ENCODE measurements around the gene ZCCHC9.
"Not testable (repeated sequence)": the region's sequence is repeated elsewhere in the genome, so short reads cannot be mapped to it uniquely, and the experiment has no call there.

The ZCCHC9 gene

DNA sequence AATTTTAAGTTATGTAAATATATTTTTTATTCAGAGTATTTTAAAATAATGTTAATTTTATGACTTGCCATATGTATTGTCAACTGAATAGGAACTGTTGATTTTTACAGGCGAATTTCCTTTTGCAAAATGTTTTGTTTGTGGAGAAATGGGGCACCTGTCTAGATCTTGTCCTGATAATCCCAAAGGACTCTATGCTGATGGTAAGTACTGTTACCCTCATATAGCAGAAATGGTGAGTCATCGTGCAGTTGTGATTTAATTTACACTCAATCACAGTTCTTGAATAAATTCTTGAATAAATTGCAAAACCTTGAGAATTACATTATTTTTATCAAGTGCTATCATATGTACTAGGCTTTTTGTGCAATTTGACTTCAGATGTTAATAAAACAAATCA is 7.4 kb downstream of the ZCCHC9 start:
- no peak for DNase-seq

DNA sequence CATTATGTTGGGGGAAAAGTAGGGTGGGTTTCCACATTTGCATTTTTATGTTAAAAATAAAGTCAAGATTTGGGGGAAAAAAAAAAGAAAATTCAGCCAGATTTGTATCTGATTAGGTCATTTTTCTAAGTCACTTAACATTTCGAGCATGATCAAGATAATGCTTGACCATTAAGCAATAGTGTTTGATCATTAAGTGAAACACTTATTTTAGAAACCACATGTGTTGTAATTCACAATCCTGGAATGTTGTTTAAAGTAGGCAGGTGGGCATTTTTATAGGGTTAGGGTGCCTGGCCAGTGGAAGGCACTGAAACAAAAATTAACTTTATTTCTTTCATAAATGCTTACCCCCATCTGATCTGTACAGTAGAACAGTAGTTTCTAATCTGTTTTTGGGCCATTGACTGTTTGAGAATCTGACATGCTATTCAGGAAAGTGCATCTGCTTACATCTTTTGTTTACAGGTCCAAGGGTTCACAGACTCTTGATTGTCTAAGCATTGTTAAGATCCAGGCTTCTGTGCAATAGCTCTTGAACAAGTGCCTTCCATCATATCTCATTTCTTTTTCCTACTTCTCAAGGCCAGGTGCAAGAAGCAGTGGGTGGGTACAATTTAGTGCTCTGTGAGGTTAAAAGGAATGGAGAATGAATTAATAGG is 9.1 kb downstream of the ZCCHC9 start:
- DNase-seq: no peak

DNA sequence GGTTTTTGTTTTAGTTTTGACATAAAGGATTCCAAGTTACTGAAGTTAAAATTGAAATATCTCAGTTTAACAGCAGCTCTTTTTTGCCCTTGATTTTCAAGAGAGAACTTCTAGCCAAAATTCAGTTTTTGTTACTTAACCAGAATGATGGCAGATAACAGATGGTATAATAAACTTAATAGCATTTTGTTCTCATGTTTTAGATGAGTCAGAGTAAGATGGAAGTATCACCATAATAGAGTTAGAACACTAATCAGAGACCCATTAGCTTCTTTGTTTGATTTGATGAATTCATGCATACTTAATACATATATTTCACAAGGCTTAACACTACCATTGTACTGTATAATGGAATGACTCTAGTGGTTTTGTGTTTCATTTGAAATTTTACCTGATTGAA is 11.9 kb downstream of the ZCCHC9 start:
- DNase-seq: no peak

DNA sequence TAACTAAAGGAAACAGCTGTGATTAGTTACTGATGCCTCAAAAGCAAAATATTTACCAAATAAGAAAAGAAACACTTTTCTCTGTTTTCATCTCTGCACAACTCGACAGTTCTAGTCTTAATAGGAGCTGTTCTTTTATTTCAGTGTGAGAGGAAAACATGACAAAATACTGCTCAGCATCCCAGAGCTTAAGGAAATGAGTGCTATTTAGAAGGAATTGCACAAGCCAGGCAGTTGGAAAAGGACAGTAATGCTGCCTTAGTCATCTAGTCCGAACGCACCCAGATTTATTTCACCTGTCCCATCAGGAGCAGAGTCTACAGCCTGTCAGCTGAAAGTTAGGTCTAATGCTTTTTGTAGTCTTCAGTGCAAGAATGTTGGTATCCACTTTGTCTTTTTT is 12.3 kb downstream of the ZCCHC9 start:
- no peak for DNase-seq

DNA sequence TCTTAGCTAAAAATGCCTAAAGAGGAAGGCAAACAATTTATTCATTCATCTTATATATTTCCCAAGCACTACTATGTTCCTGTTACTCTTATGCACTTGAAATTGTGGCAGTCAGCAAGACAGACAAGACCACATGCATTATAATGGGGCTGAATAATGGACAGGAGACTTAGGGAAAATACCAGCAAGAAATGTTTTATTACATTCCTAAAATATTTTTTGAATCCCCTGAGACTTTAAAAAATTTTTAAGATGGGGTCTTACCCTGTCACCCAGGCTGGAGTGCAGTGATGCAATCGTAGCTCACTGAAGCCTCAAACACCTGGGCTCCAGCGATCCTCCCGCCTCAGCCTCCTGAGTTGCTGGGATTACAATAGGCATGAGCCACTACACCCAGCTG is 13.2 kb downstream of the ZCCHC9 start:
- DNase-seq: no peak

DNA sequence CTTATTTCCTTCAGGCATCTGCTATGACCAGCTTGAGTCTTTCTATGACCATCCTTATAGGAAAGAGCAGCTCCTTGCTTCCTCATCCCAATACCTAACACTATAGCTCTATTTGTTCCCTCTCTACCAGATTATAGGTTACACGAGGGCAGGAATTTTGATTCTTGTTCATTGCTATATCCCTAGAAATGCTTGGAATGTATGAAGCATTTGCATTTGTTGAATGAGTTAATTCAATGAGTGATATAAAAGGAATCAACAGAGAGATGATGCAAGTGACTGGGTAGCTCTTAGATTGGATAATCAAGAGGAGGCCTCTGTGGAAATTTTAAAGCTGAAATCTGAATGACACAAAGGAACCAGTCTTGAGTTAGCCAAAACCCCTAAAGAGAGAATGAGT is 13.9 kb downstream of the ZCCHC9 start:
- no peak for DNase-seq

DNA sequence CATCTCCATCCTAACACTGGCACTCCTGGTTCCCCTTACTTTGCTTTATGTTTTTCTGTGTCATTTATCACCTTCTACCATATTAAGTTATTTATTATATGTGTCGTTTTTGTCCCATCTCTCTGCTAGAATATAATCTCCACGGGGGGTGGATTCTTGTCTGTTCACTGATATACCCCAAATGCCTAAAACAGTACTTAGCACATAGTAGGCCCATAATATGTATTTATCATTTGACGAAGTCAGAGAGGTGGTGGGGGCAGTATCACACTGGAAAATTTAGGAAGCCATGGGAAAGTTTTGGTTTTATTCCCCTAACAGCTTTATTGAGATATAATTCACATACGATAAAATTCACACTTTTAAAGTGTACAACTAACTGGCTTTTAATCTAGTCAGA is 14.4 kb downstream of the ZCCHC9 start:
- DNase-seq: no peak

DNA sequence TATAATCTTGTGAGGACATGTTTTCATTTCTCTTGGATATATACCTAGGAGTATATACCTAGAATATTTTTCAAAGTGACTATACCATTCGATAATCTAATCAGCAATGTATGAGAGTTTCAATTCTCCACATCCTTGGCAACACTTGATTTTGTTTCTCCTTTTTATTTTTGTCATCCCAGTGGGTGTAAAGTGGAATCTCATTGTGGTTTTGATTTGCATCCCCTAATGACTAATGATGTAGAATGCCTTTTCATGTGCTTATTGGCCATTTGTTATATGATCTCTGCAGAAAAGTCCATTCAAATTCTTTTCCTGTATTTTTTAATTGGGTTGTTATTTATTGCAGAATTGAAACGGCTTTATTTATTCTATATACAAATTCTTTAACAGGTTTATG is 15.2 kb downstream of the ZCCHC9 start:
- DNase-seq: no peak

DNA sequence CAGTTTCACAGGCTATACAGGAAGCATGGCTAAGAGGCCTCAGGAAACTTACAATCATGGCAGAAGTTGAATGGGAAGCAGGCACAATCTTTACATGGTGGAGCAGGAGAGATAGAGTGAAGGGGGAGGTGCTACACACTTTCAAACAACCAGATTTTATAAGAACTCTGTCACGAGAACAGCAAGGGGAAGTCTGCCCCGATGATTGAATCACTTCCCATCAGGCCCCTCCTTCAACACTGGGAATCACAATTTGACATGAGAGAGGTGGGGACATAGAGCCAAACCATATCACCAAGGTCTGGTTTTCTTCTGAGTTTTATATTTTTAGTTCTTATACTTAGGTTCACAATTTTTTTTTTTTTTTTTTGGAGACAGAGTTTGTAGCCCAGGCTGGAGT is 16.1 kb downstream of the ZCCHC9 start:
- no peak for DNase-seq

DNA sequence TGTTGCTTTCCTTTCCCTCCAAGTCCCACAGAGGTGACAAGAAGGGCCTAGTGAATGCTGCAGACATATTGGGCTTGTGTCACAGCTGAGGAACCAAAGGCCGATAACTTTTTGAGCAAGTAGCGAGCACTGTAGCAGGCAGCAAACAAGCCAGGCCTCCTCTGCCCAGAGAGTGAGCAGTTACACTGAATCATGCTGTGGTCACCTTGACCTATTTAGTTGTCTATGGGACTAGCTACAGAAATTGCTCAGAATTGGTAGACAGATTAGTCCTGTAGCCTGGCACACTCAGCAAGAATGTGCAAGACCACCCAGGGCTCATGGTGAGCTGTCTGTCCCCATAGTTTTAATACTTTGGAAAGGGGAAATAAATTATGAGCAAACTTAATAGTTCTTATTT is 25.2 kb downstream of the ZCCHC9 start:
- no peak for DNase-seq

DNA sequence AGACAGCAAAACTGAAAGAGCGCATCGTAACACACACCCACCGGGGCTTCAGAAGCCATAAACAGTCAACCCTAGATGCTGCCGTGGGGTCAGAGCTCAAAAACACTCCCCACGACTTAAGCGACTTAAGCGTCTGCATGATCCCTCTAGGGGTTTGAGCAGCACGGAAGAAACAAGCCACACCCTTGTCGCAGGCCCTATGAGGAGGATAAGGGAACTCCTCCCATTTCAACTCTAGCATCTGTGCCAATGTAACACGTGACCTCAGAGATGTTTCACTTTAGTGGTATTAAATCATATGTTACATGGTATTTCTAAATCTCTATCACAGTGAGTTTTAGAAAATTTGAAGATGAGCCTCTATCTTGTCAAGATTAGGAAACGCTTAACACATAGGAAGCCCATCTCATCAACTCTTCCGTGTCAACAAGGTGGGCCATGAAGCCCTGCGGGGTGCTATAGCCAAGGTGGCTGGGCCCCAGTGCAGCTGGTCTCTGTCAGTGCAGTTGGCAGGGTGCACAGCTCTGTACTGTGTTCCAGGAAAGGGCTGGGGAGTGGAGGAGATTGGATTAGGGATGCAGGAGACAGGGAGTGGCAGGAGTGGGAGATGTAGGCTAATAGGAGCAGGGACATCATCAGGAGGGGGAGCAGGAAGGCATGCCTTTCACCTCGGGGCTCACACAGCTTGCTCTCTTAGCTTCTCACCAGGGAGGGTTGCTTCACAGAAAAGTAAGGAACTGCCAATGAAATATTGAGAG is 33.1 kb downstream of the ZCCHC9 start:
- DNase-seq: no peak

DNA sequence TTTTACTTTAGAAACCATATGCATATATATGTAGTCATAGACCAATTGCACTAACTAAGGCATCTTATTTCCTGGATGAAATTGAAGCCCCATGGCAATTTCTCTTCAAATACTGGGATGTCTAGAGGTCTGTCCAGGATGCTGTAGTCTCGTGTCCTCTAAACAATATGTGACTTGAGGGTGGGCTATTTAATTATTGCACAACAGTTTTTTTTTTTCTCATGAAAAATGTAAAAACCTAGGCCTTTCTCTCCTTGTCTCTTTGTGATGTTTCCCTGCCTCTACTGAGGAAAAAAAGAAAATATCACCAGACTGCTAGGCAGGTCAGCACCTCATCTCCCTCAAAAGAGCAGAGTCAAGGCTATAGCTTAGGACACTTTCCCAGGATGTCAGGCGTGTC is 34.6 kb downstream of the ZCCHC9 start:
- DNase-seq: no peak

DNA sequence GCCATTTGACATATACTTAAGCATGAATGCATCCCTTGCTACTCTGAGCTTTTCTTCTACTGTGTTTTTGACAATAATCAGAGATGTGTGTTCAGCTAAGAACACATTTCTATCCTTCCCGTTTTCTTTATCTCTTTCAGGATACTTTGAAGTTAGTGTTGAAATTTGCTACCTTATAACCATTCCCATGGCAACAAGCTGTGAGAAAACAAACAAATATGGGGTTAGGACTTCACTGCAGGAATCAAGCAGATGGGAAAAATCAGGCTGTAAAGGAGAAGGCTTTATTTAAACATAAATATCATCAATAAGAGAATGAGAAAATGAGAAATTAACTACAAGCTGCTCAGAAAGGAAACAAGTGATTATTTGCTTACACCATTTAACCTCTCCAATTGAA is 35.2 kb downstream of the ZCCHC9 start:
- DNase-seq: no peak

DNA sequence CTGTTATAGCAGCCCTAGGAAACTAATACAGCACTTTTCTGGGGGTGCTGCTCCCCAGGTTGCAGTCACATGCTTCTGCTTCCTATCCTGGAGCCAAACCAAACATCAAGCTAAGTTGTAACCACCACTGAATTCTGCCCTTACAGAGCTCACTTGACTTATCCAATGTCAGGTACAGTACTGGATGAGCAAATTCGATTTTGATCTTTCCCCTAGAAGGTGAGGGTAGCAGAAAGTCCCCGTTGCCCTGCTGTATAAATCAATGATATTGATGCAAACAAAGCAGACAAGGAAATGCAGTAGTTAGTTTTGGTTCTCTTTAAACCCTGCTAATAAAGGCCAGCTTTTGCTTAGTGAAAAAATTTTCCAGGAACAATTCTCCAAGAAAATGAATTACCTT is 36.4 kb downstream of the ZCCHC9 start:
- no peak for DNase-seq

DNA sequence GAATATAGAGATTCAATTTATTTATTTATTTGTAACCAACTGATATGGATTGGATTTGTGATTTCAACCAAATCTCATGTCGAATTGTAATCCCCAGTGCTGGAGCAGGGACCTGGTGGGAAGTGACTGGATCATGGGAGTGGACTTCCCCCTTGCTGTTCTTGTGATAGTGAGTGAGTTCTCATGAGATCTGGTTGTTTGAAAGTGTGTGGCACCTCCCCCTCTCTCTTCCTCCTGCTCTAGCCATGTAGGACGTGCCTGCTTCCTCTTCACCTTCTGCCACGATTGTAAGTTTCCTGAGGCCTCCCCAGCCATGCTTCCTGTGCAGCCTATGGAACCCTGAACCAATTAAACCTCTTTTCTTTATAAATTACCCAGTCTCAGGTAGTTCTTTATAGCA is 36.8 kb downstream of the ZCCHC9 start:
- not testable (repeated sequence) for DNase-seq

DNA sequence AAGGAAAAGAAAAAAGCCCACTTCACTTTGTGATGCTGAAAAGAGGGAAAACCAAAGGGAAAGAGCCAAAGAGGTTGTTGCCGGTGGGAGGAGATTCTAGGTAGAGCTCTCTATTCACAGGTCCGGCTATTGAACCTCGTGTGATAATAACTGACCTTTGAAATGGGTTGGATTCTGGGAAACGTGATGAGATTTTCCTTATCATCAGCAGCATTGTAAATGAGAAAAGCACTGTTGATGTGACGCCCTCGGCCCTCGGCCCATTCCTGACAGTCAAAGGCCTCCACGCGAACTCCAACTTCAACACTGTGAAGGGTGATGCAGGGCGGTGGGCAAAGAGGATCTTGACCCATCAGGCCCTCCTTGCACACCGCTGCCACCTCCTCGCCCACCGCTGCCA is 43.3 kb downstream of the ZCCHC9 start:
- DNase-seq: no peak

DNA sequence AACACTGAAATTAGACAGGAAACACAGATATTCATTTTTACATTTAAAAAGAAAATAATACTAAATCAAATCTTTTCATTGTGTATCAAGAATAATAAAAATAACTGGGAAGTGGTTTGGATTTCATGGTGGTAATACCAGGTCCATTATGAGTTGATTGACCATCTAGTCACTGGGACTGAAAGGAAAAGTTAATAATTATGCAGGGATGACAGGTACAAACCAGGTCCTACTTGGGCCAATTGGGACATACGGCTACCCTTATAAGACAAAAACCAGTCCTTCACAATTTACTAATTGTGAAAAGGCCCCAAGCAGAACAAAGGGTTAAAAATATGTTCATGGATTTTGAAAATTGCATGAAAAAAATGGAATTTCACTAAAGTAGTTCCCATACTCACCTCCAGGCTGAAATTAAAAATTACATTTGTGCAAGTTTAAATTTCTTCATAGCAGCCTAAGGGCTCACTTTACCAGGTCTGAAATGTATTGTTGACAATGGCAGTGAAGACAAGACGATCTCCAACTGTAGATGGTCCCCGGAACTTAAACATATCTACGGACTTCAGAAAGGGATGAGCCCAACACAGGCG is 44.1 kb downstream of the ZCCHC9 start:
- no peak for DNase-seq

DNA sequence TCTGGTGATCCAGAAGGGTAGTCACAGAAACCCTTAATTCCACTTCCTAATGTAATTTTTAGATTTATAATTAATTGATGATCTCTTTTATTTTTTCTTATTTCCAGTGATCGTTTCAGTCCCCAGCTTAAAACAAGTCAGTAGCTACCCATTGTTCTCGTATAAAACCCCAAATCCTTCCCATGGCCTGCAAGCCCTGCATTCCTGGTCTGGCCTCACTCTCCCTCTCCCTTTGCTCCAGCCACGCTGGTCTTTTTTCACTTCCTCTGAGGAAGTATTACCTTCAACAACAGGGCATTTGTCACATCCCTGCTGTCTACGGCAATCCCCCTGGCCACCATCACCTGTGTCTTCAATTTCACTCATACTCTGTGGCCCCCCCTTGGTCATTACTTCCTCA is 47.8 kb downstream of the ZCCHC9 start:
- DNase-seq: no peak

DNA sequence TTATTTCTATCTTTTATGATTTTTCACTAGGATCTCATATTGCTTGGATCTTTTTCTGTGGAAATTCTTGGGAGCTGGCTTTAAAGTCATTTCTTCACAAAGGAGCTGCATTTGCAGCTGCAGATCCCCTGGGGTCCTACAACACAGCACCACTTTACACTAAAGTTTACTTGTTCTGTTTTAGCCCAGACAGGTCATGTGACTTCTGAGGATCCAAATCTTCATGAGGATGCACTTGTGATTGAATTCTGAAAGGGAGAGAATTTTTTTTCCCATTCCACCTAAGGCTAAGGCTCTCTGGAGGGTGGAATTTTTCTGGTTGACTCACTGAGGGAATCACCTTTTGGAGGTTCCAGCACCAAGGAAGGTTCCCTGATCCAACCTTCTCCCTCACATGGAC is 49.1 kb downstream of the ZCCHC9 start:
- no peak for DNase-seq

DNA sequence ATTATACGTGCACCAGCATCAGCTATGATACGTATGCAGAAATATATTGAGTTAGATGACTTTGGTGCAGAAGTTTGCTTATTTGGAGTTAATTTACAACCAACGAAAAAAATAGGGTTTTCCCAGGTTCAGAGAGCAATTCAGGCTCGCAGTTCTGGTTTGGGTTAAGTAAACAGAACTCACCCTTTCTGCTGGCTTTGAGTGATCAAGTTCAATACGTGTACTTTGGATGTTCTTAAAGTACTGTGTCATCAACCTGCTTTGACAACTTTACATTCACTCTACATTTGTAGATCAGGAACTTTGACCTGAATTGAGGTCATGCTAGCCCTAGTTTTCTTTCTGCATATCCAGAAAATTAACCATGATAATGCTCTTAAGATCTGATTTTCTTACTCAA is 51.8 kb downstream of the ZCCHC9 start:
- no peak for DNase-seq

DNA sequence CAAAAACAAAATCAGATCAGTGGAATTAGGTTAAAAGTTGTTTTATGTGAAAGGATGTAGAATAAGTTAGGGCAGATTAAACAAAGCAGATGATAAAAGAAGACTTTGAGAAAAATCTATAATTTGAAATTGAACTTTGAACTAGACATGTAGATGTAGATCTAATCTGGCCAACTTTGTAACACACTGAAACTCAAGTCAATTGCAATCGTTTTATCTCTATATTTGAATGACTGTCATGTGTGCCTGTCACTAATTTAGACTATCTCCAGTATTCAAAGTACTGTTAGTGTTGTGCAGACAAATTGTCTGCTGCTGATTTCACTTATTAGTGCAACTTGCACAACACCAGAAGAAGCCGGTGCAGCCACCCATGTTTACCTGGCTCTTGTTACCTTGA is 52.7 kb downstream of the ZCCHC9 start:
- no peak for DNase-seq

DNA sequence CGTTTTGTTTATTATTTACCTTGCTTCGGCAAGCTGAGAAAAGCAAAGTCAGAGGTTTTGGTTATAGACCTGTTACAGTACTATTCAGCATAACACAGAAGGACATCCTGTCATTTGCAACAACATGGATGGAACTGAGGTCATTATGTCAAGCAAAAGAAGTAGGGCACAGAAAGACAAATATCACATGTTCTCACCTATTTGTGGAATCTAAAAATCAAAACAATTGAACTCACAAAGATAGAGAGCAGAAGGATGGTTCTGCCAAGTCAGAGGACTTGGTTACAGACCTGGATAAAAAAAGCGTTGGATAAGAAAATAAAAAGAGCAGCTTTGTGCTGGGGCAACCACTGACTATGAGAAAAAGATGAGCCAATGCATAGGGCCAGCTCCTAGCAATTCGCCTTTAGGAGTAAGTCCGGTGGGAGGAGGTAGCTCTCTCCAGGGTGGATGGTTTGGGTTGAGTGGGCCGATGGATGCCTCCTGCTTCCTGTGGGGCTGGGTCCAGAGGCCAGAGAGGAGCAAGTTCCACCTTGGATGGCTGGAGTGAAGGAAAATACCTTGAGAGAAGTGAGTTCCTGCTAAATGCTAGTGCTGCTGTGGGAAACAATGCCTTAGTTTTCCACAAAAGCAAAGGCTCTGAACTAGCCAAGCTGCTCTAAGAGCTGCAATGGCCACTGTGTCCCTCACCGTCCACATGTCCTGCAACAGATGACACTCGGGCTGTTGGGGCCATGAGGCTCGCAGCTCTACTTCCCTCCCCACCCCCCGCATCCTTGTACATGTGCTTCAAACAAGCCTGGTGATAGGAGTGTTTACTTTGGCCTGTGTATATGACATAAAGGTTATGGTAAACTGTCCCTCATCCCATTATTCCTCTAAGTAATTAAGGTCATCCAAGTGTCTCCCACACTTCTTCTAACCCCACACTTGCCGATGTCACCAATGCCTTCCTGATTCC is 54.2 kb downstream of the ZCCHC9 start:
- DNase-seq: no peak

DNA sequence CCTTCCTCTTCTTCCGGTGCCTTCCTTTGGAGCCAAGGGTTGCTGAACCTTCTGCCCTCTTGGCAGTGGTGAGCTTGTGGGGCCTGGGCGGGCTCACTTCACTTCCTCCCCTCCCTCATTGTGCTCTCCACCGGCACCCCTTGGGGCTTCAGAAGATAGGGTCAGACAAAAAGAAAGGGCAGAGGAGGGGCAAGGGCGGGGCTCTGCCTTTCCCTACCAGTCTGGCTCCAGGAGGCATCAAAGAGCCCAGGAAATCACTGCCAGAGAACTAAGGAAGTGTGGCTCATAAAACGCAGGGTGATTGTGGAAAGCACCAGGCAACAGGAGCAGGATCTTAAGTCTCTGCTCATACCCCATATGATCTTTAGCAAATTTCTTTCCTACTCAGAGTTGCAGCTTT is 57.7 kb downstream of the ZCCHC9 start:
- no peak for DNase-seq
